Activated naive CD8-positive, alpha-beta T cell treated with anti-CD3 and anti-CD28 coated beads for 36 hours (primary cell): ENCODE measurements around the gene PPP2R2C. TPM values are rescaled to one million over a fixed set of nuclear protein-coding genes. Genes with fewer than 3 reads are reported as not detected.

Experiments
- DNase-seq: peaks from one replicate; pipeline ENCODE4 v3.0.0; 2021
- H3K27ac Mint-ChIP-seq: one replicate; pipeline ENCODE4 v1.8.0; 2022; ENCODE audit warnings: mild to moderate bottlenecking, moderate library complexity, mixed read lengths
- H3K27me3 Mint-ChIP-seq: one replicate; pipeline ENCODE4 v1.8.0; 2022; ENCODE audit warnings: mild to moderate bottlenecking, mixed read lengths
- H3K36me3 Mint-ChIP-seq: one replicate; pipeline ENCODE4 v1.8.0; 2021; ENCODE audit warnings: mild to moderate bottlenecking, mixed read lengths
- H3K4me1 Mint-ChIP-seq: one replicate; pipeline ENCODE4 v1.8.0; 2021; ENCODE audit warnings: mixed read lengths
- H3K4me3 Mint-ChIP-seq: one replicate; pipeline ENCODE4 v1.8.0; 2022; ENCODE audit warnings: mild to moderate bottlenecking, moderate library complexity, mixed read lengths
- H3K9me3 Mint-ChIP-seq: one replicate; pipeline ENCODE4 v1.8.0; 2022; ENCODE audit warnings: mixed read lengths
- total RNA-seq, 2 experiments: library from RNA; stranded (reverse); gene quantifications; one replicate each; pipeline ENCODE4 v1.2.3, GENCODE V29; 2021

The PPP2R2C gene
- total RNA-seq, 2 experiments from 2014 or later, result not detected

DNA sequence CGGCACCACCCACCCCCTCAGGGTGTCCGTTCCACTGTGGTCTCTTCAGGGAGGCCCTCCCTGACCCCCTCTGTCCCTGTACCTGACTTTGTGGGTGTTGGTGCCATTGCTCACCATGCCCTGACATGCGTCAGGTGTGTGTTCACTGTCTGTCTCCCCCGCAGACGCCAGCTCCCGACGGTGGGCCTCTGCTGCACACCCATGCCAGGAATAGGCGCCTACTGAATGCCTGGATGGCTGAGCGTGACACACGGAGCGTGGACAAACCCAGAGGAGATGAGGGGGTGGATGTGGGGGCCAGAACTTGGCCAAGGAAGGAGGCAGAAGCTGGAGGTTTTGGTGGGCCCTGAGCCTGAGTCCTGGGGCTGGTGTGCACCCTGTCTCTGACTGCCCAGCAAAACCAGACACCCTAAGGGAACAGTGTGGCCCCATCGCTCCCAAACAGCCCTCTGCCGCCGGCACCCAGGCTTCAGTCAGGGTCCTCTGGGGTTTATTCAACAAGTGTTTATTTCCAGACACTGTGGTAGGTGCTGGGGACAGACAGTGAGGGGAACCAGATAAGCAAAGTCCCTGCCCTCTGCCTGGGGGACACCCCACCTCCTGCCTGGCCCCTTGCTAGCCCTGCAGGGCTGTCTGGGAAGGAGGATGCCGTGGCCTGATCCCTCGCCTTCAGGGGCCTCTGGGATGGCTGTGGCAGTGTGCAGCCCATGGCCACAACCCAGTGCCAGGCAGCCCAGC lies 125.9 kb downstream of the PPP2R2C start:
- H3K4me1 Mint-ChIP-seq, result no peaks in the 10 kb centered on the region
- DNase-seq, result no peak
- H3K27me3 Mint-ChIP-seq, result peaks cover 6% of the 10 kb centered on the region
- no peak overlapping the region for H3K4me3 Mint-ChIP-seq
- H3K9me3 Mint-ChIP-seq, result no peaks in the 10 kb centered on the region
- no peaks in the 10 kb centered on the region for H3K36me3 Mint-ChIP-seq
- H3K27ac Mint-ChIP-seq, result no peak overlapping the region

DNA sequence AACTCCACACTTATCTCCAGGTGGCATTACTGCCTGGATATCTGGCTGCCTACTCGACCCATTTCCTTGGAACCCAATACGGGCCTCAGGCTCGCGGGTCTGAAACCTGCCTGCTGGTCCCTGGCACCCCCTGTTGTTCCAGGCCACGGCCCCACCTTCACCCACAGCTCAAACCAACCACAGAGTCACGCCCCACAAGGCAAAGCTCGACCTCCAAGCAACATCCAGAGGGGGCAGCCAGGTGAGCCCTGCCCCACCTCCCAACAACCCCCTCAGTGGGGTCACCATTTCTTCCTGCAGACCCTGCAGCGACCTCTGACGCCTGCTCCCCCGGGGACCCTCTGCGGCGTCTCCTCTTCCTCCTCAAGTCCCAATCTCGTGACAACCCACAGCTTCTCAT lies 126.5 kb downstream of the PPP2R2C start:
- DNase-seq, result no peak
- Mint-ChIP-seq H3K4me3 (no peak overlapping the region), H3K9me3 (no peaks in the 10 kb centered on the region), H3K4me1 (no peaks in the 10 kb centered on the region), H3K27ac (no peak overlapping the region), H3K27me3 (peaks cover 8% of the 10 kb centered on the region), H3K36me3 (no peaks in the 10 kb centered on the region)

DNA sequence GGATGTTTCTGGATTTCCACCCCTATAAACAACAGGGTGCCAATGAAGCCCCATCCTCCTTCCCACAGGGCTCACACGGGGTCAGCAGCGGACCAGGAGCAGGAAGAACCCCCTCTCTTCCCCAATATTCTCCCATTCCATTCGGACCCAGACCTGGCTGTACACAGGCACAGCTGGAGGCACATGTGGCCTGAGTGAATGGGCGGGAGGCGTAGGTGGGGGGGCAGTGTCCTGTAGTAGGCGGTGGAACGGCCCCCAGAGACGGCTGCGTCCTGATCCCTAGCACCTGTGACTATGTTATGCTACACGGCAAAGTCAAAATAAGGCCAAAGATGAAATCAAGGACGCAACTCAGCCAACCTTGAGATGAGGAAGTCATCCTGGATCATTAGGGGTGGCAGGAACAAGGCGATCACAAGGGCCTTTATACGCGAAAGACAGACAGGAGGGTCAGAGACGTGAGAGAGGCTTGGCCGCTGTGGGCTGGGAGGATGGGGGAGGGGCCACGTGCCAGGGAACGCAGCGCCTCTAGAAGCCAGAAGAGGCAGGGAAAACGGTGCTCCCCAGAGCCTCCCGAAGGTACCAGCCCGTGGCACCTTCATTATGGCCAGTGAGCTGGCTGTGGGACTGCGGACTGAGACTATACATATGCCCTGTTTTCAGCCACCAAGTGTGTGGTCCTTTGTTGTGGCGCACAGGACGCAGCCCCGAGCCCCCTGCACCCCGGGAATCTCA lies 127.2 kb downstream of the PPP2R2C start:
- Mint-ChIP-seq H3K27me3 (peaks cover 14% of the 10 kb centered on the region), H3K4me3 (no peak overlapping the region), H3K9me3 (no peaks in the 10 kb centered on the region), H3K27ac (no peak overlapping the region), H3K36me3 (no peaks in the 10 kb centered on the region), H3K4me1 (no peaks in the 10 kb centered on the region)
- DNase-seq, result no peak

DNA sequence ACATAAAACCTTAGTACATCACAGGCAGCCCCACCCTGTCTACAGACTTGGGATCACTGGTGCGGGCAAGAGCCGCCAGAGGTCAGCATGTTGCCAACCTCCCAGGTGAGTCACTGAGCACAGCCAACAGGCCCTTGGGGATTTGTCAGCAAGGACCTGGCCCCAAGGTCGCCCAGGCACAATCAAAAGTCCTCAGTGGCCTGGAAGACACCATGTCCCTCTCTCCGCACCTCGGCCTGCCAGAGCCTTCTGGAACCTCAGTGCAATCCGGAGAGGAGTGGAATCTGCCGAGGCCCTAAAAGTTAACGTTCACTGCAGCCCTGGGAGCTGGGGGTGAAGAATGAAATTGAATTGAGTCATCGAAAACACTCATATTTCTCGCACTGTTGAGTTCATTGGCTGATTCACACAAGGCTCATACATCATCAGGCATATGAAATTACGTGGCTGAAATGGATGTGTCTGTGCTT lies 128.4 kb downstream of the PPP2R2C start:
- DNase-seq, result no peak

DNA sequence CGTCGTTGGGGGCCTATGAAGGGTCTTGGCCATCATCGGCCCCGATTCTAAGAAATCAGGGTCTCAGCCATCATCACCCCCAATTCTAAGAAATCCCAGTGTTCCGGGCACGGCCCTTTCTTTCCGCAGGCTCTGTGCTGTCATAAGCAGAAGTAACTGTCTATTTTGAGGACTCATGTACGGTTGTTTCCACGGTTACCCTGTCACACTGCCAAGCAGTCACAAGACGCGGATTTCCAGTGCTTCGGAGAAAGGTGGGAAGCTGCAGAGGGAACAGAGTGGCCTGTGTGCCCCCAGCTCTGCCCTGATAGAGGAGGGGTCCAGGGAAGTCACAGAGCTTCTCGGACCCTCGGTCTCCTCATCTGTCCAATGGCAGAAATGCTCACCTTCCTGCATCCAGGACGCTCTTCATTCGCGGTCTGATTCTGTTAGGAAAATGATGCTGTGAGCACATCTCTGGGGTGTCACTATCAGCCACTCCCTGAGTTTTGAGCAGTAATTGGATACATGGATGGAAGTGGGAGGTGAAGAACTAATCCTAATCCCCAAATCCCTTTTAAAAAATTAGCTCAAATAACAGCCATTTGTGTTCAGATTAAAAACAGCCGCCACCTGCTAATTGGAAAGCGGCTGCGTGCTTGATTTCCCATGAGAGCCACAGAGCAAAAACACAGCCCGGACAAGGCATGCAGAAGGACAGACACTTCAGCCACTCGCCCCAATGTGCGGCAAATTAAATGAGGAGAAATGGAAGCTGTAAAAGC lies 129.7 kb downstream of the PPP2R2C start:
- no peaks in the 10 kb centered on the region for H3K36me3 Mint-ChIP-seq
- no peak overlapping the region for H3K27ac Mint-ChIP-seq
- H3K27me3 Mint-ChIP-seq, result peaks cover 31% of the 10 kb centered on the region
- no peak for DNase-seq
- H3K4me3 Mint-ChIP-seq, result no peak overlapping the region
- H3K9me3 Mint-ChIP-seq, result no peaks in the 10 kb centered on the region
- H3K4me1 Mint-ChIP-seq, result peaks cover 4% of the 10 kb centered on the region

More for the DNA sequence above, 128.4 kb downstream of the PPP2R2C start:
- Mint-ChIP-seq H3K9me3 (no peaks in the 10 kb centered on the region), H3K4me3 (no peak overlapping the region), H3K27me3 (peaks cover 25% of the 10 kb centered on the region), H3K36me3 (no peaks in the 10 kb centered on the region), H3K27ac (no peak overlapping the region), H3K4me1 (no peaks in the 10 kb centered on the region)

DNA sequence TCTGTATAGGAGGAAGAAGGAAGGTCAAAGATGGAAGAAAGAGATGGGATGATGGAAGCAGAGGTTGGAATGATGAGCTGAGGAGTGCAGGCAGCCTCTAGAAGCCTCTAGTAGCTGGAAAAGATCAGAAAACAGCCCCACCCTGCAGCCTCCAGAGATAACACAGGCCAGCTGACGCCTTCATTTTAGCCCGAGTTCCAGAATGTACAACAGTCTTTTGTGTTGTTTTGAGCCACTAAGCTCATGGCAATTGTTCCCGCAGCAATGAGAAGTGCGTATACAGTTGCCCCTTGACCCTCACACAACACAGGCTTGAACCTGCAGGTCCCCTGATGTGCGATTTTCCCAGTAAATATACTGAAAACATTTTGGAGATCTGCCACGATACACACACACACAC lies 130.7 kb downstream of the PPP2R2C start:
- Mint-ChIP-seq H3K27ac (no peak overlapping the region), H3K36me3 (no peaks in the 10 kb centered on the region), H3K9me3 (no peaks in the 10 kb centered on the region), H3K4me3 (no peak overlapping the region), H3K27me3 (peaks cover 41% of the 10 kb centered on the region), H3K4me1 (peaks cover 4% of the 10 kb centered on the region)
- no peak for DNase-seq

DNA sequence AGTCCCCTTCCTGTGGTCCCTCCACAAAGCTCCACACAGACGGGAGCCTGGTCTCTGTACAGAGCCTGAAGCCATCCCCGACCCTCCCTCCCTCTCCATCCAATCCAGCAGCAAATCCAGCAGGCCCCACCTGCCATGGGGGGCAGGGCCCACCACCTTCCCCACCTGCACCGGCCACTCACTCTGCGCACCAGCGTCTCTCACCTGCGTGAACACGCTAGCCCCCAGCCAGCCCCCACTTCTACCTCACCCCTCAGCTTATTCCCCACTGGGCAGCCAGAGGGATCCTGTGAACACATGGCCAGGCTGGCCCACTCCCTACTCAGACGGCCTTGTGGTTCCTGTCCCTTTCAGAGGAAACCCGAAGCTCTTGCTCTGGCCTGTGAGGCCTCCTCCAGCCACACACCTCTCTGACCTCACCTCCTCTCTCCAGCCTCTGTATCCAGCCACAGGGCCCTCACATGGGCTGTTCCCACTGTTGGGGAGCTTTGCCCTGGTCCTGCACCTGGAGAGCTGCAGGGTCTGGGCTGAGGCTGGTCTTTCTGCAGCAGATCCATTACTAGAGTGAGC lies 131.9 kb downstream of the PPP2R2C start:
- H3K4me3 Mint-ChIP-seq, result no peak overlapping the region
- DNase-seq, result no peak
- H3K4me1 Mint-ChIP-seq, result peaks cover 4% of the 10 kb centered on the region
- no peaks in the 10 kb centered on the region for H3K36me3 Mint-ChIP-seq
- H3K9me3 Mint-ChIP-seq, result no peaks in the 10 kb centered on the region
- peaks cover 49% of the 10 kb centered on the region for H3K27me3 Mint-ChIP-seq
- H3K27ac Mint-ChIP-seq, result no peak overlapping the region

DNA sequence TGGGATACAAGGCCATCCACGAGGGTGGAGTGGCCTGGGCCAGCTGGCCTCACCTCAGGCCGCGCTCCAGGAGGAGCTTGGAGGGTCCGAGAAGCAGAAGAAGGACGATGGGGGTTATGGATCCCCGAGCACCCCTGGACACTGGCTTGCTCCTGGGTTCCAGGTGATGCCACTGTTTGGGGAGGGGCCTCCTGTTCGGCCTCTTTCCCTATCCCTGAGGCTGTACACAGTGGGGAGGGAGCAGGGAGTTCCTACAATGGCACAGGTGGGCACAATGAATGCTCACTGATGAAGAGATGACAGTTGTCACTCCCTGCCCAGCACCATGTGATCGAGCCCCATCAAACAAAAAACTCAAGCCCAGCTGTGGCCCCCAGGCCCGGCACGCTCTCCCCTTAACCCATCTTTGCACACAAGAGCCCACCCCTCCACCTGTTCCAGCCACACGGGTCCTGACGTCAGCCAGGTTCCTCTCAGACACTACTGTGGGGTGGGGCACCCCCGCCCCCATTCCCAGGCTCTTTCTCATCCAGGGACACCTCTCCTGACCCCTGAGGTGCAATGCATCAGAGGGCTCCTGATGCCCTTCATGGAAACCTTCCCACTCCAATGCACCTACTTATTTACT lies 132.5 kb downstream of the PPP2R2C start:
- Mint-ChIP-seq H3K4me3 (no peak overlapping the region), H3K36me3 (no peaks in the 10 kb centered on the region), H3K27me3 (peaks cover 55% of the 10 kb centered on the region), H3K4me1 (peaks cover 4% of the 10 kb centered on the region), H3K27ac (no peak overlapping the region), H3K9me3 (no peaks in the 10 kb centered on the region)
- DNase-seq, result no peak

DNA sequence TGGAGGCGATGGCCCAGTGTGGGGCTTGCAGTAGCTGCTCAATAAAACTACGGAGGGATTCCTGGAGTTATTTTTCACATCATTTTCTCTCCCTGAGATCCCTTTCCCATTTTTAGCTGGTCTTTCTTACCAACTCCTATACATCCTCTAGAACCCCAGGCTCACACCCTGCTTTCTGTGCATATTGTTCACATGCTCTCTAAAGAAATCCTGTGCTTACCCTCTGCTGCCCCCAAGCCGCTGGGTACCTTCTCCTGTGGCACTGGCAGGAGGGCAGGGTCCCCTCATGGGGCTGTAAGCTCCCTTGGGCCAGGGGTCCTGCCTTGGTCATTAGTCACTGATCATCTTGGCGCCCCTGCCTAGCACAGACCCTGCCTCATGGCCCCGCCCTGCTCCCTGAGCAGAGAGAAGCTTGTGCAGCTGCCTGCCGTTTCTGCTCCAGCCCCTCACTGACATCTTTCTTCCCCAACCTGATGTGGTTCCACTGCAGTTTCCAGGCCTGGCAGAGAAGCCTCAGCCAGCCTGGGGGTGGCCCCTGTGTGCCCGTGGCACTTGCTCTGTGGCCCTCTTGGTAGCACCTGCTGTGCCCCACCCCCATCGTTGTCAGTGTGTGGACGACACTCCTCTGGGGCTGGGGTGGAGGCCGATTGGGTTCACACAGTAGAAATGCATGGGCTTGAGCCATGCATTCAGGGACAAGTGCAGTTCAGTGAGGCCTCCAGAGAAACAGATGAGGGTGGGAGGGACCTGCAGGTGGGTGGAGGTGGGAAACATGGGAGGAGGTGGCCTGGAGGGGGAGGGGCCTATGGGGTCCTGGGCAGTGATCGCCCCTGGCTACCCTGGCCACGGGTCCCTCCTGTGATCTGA lies 133.2 kb downstream of the PPP2R2C start:
- Mint-ChIP-seq H3K4me1 (peaks cover 4% of the 10 kb centered on the region), H3K27ac (no peak overlapping the region), H3K27me3 (peaks cover 60% of the 10 kb centered on the region), H3K36me3 (no peaks in the 10 kb centered on the region), H3K4me3 (no peak overlapping the region), H3K9me3 (no peaks in the 10 kb centered on the region)
- no peak for DNase-seq

DNA sequence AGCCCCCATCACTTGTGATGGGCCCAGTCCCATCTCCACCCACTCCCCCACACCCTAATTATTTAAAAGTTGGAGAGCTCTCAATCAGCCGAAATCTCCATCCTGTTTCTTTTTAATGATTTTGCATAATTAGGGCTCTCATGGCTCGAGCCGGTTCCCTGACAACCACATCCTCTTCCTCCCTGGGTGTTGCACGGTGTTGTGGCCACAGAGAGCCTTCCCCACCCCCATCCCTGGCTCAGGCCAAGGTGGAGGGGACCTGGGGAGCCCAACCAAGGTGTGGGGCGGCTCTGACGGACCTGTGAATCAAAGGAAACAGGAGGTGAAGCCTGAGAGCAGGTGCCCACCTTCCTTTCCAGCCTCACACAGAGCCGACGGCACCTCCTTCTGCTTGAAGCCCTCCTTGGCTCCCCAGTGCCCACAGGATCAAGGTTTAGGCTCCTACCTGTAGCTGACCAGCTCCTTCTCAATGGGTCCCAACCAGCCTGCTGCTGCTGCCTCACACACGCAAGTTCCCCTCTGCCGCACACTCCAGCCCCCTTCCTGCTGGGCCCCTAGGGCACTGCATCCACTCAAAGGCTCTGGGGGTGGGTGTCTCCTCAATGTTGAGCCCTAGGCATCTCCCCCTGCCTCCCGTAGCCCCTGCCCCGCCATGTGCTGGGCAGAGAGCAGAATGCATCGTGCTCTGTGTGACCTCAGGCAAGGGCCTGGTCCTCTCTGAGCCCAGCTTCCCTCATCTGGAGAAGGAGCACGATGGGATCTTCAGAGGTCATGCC lies 134.1 kb downstream of the PPP2R2C start:
- no peaks in the 10 kb centered on the region for H3K9me3 Mint-ChIP-seq
- no peaks in the 10 kb centered on the region for H3K36me3 Mint-ChIP-seq
- H3K4me1 Mint-ChIP-seq, result peaks cover 4% of the 10 kb centered on the region
- H3K4me3 Mint-ChIP-seq, result no peak overlapping the region
- DNase-seq, result no peak
- H3K27me3 Mint-ChIP-seq, result peaks cover 66% of the 10 kb centered on the region
- no peak overlapping the region for H3K27ac Mint-ChIP-seq

DNA sequence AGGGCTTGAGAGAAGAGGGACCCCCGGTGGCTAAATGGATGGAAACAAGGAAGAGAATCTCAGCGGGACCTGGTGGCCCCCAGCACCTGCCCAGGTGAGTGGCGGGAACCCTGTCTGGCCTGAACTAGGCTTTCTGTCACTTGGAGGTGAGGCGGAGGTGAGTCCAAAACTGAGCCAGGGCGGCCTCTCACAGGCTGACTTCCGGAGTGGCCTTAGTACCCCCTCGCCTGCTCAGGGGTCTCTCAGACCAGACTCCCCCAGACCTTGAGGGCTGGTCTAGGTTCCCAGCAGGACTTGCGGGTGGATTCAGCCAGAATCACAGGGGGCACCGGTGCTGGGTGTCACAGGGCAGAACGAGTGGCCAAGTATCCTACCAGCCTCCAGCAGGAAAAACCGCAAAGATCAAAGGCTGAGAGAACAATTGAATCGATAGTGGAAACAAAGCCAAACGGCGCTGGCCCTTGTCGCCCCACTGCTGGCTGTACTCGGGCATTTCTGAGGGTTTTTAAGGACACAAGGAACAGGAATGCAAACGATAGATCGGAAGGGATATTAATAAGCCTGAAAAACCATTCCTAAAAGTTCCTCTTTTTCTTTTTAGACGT lies 135.0 kb downstream of the PPP2R2C start:
- H3K27me3 Mint-ChIP-seq, result peaks cover 69% of the 10 kb centered on the region
- H3K9me3 Mint-ChIP-seq, result no peaks in the 10 kb centered on the region
- no peak overlapping the region for H3K27ac Mint-ChIP-seq
- H3K36me3 Mint-ChIP-seq, result no peaks in the 10 kb centered on the region
- H3K4me3 Mint-ChIP-seq, result no peak overlapping the region
- DNase-seq, result no peak
- H3K4me1 Mint-ChIP-seq, result peaks cover 4% of the 10 kb centered on the region

DNA sequence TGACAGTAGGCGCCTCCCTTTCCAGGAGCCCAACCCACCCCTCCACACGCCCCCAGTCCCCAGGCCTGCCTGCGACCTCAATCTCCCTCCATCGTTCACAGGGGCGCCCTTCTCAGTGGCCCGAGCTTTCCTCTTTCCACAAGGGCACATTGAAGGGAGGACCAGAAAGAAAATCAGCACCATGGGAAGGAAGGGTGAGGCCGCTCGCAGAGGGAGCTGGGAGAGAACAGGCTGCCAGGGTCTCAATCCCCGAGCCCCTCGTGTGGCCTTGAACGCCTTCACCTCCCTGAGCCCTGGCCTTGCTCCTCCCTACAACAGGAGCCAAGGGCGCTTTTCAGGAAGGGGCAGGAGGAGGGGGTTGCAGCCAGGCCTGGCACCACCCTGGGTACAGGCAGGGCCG lies 136.2 kb downstream of the PPP2R2C start:
- Mint-ChIP-seq H3K4me1 (peaks cover 4% of the 10 kb centered on the region), H3K9me3 (no peaks in the 10 kb centered on the region), H3K36me3 (no peaks in the 10 kb centered on the region), H3K4me3 (no peak overlapping the region), H3K27me3 (peaks cover 72% of the 10 kb centered on the region), H3K27ac (no peak overlapping the region)
- no peak for DNase-seq

DNA sequence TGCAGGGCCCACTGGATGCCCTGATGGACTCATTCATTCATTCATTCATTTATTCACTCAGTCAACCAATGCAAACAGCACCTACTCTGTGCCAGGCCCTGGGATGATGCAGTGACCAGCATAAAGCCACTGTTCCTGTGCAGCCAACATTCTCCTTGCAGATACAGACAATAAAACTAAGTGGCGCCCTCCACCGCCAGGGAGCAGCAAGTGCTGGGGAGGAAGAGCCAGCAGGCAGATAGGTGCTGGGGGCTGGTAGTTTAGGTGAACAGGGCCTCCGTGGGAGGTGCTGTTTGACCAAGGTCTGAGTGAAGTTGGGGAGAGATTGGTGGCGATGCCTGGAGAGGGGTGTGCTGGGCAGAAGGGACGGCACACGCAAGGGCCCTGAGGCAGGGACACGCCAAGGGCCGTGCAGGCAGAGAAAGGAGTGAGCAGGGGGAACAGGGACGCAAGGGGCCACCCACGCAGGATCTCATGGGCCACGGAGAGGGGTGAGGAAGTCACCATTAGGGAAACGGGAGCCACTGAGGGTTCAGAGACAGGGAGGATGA lies 137.3 kb downstream of the PPP2R2C start:
- no peak overlapping the region for H3K4me3 Mint-ChIP-seq
- H3K4me1 Mint-ChIP-seq, result peaks cover 4% of the 10 kb centered on the region

More for the DNA sequence above, 137.3 kb downstream of the PPP2R2C start:
- H3K36me3 Mint-ChIP-seq, result no peaks in the 10 kb centered on the region
- peaks cover 66% of the 10 kb centered on the region for H3K27me3 Mint-ChIP-seq
- H3K9me3 Mint-ChIP-seq, result no peaks in the 10 kb centered on the region
- no peak overlapping the region for H3K27ac Mint-ChIP-seq
- no peak for DNase-seq
